ENCODE data around the gene NEMP2.

DNA sequence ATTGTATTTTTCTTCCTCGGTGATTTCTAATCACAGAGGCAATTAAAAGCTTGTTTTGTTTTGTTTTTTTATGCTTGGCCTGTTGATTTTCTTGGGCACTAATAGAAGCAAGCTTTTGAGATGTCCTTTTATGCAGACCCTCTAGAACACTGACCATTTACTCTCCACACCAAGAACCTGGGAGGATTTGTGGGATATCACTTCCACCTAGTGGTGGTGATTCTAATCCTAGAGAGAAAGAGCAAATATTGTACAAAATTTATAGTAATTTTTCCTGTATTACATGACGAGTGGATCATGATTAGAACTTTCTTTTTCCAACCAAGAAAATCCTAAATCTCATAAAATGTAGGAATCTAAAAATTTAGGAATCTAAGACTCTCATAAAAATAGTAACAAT lies 23.4 kb downstream of the NEMP2 start:
- TF ChIP-seq POLR2A (IDR thresholded peaks at IDR 0.05; ENCODE audit: low read depth, low read length) (no peak), RAD21 (IDR thresholded peaks at IDR 0.05; ENCODE audit: low read length) (peak; percentile 84), SMC3 (IDR thresholded peaks at IDR 0.05; ENCODE audit: low read depth, low read length) (peak; percentile 80), MXI1 (IDR thresholded peaks at IDR 0.05; ENCODE audit: borderline replicate concordance, low read depth, low read length) (no peak), MAZ (IDR thresholded peaks at IDR 0.05; ENCODE audit: borderline replicate concordance, low read depth, low read length) (no peak), BHLHE40 (IDR thresholded peaks at IDR 0.05; ENCODE audit: low read depth, low read length) (no peak), CEBPB (IDR thresholded peaks at IDR 0.05; ENCODE audit: low read depth, low read length) (no peak), RFX5 (IDR thresholded peaks at IDR 0.05; ENCODE audit: low read depth, low read length) (no peak), RCOR1 (IDR thresholded peaks at IDR 0.05; ENCODE audit: insufficient replicate concordance, low read length) (no peak), USF2 (IDR thresholded peaks at IDR 0.05; ENCODE audit: low read depth, low read length) (no peak)
- TF ChIP-seq, protein P1, sequence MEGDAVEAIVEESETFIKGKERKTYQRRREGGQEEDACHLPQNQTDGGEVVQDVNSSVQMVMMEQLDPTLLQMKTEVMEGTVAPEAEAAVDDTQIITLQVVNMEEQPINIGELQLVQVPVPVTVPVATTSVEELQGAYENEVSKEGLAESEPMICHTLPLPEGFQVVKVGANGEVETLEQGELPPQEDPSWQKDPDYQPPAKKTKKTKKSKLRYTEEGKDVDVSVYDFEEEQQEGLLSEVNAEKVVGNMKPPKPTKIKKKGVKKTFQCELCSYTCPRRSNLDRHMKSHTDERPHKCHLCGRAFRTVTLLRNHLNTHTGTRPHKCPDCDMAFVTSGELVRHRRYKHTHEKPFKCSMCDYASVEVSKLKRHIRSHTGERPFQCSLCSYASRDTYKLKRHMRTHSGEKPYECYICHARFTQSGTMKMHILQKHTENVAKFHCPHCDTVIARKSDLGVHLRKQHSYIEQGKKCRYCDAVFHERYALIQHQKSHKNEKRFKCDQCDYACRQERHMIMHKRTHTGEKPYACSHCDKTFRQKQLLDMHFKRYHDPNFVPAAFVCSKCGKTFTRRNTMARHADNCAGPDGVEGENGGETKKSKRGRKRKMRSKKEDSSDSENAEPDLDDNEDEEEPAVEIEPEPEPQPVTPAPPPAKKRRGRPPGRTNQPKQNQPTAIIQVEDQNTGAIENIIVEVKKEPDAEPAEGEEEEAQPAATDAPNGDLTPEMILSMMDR (conservative IDR thresholded peaks at IDR 0.05; ENCODE audit: low read depth, low read length) = peak; percentile 73
